Mesothelial cell of epicardium (in vitro differentiated cells): Measurements from ENCODE around the gene SYT1. TPM values are rescaled to one million over a fixed set of nuclear protein-coding genes. Genes with fewer than 3 reads are reported as not detected.

Source experiments
- DNase-seq, 2 experiments: peaks; one replicate each; pipeline ENCODE4 v3.0.0; 2021; ENCODE audit warnings: low spot score in 2 of 2; ENCODE audit not compliant: unreplicated experiment in 2 of 2
- H3K27ac Mint-ChIP-seq: 2 replicates; pipeline ENCODE4 v1.8.0; 2021; ENCODE audit warnings: mixed read lengths
- H3K27me3 Mint-ChIP-seq: 2 replicates; pipeline ENCODE4 v1.8.0; 2021; ENCODE audit warnings: low read depth, mixed read lengths
- H3K36me3 Mint-ChIP-seq: 2 replicates; pipeline ENCODE4 v1.8.0; 2021; ENCODE audit warnings: mixed read lengths
- H3K4me1 Mint-ChIP-seq: 2 replicates; pipeline ENCODE4 v1.8.0; 2021; ENCODE audit warnings: mixed read lengths
- H3K4me3 Mint-ChIP-seq: 2 replicates; pipeline ENCODE4 v1.8.0; 2021; ENCODE audit warnings: mild to moderate bottlenecking, moderate library complexity, mixed read lengths
- H3K9me3 Mint-ChIP-seq: 2 replicates; pipeline ENCODE4 v1.8.0; 2021; ENCODE audit warnings: mixed read lengths
- CTCF ChIP-seq: fragments of 200-600 bp; sonication (generic); IDR thresholded peaks from one replicate; pipeline ENCODE4 v1.5.0; 2021; ENCODE audit warnings: antibody characterized with exemption; ENCODE audit not compliant: unreplicated experiment
- total RNA-seq: library from RNA; stranded (reverse); gene quantifications from 3 replicates; pipeline ENCODE4 v1.2.1, GENCODE V29; 2021

SYT1 gene
- total RNA-seq, 1 donor from 2014 or later: 13.6 TPM

- no peak for DNase-seq
- no peaks in the 10 kb centered on the region for H3K27me3 Mint-ChIP-seq
- no peak overlapping the region for H3K27ac Mint-ChIP-seq
- H3K4me3 Mint-ChIP-seq: no peak overlapping the region
- no peaks in the 10 kb centered on the region for H3K4me1 Mint-ChIP-seq
- H3K9me3 Mint-ChIP-seq: peaks cover 4% of the 10 kb centered on the region
- H3K36me3 Mint-ChIP-seq: peaks cover 2% of the 10 kb centered on the region
- TF ChIP-seq CTCF: no peak
Measured at GRCh38 chr12:79317179-79317847, 452.7 kb downstream of the SYT1 start.

- H3K27ac Mint-ChIP-seq: no peak overlapping the region
- peaks cover 5% of the 10 kb centered on the region for H3K4me1 Mint-ChIP-seq
- no peak for TF ChIP-seq CTCF
- H3K27me3 Mint-ChIP-seq: no peaks in the 10 kb centered on the region
- no peaks in the 10 kb centered on the region for H3K9me3 Mint-ChIP-seq
- peaks cover 1% of the 10 kb centered on the region for H3K36me3 Mint-ChIP-seq
- H3K4me3 Mint-ChIP-seq: no peak overlapping the region
- no peak for DNase-seq
Measured at GRCh38 chr12:79322905-79323304, 458.3 kb downstream of the SYT1 start.

- peaks cover 5% of the 10 kb centered on the region for H3K4me1 Mint-ChIP-seq
- no peak for TF ChIP-seq CTCF
- H3K27me3 Mint-ChIP-seq: no peaks in the 10 kb centered on the region
- no peak overlapping the region for H3K27ac Mint-ChIP-seq
- H3K4me3 Mint-ChIP-seq: no peak overlapping the region
- no peaks in the 10 kb centered on the region for H3K9me3 Mint-ChIP-seq
- H3K36me3 Mint-ChIP-seq: peaks cover 1% of the 10 kb centered on the region
- no peak for DNase-seq
Measured at GRCh38 chr12:79324571-79324970, 460.0 kb downstream of the SYT1 start.

- no peak overlapping the region for H3K4me3 Mint-ChIP-seq
- peaks cover 1% of the 10 kb centered on the region for H3K36me3 Mint-ChIP-seq
- no peaks in the 10 kb centered on the region for H3K9me3 Mint-ChIP-seq
- H3K4me1 Mint-ChIP-seq: peaks cover 5% of the 10 kb centered on the region
- no peaks in the 10 kb centered on the region for H3K27me3 Mint-ChIP-seq
- DNase-seq: no peak
- H3K27ac Mint-ChIP-seq: no peak overlapping the region
- no peak for TF ChIP-seq CTCF
Measured at GRCh38 chr12:79326222-79326621, 461.6 kb downstream of the SYT1 start.

GRCh38 chr12:79326663-79327062, 462.1 kb downstream of the SYT1 start:
- no peak for DNase-seq
- H3K27ac Mint-ChIP-seq: no peak overlapping the region
- H3K4me3 Mint-ChIP-seq: no peak overlapping the region
- peaks cover 1% of the 10 kb centered on the region for H3K36me3 Mint-ChIP-seq
- TF ChIP-seq CTCF: no peak
- no peaks in the 10 kb centered on the region for H3K27me3 Mint-ChIP-seq
- peaks cover 5% of the 10 kb centered on the region for H3K4me1 Mint-ChIP-seq
- H3K9me3 Mint-ChIP-seq: no peaks in the 10 kb centered on the region
